Measurements from ENCODE around the gene VEPH1. TPM values are rescaled to one million over a fixed set of nuclear protein-coding genes. Genes with fewer than 3 reads are reported as not detected.

Gene VEPH1
- total RNA-seq, 1 donor from 2014 or later: 13.0 TPM

- no peak for DNase-seq (ENCODE audit: low spot score in 2 of 2)
- peak; percentile 53 for FAIRE-seq
Measured at GRCh38 chr3:157487339-157487738, 15.9 kb downstream of the VEPH1 start.

GRCh38 chr3:157479464-157480243 lies 23.6 kb downstream of the VEPH1 start:
- FAIRE-seq (no peak), DNase-seq (ENCODE audit: low spot score in 2 of 2) (no peak)

GRCh38 chr3:157477441-157477840 lies 25.8 kb downstream of the VEPH1 start:
- FAIRE-seq: no peak

GRCh38 chr3:157475921-157476414 lies 27.2 kb downstream of the VEPH1 start:
- FAIRE-seq (no peak), DNase-seq (ENCODE audit: low spot score in 2 of 2) (no peak)

More at GRCh38 chr3:157477441-157477840, 25.8 kb downstream of the VEPH1 start:
- DNase-seq (ENCODE audit: low spot score in 2 of 2): no peak

- DNase-seq (ENCODE audit: low spot score in 2 of 2) (no peak), FAIRE-seq (no peak)
Measured at GRCh38 chr3:157472648-157473047, 30.6 kb downstream of the VEPH1 start.

GRCh38 chr3:157471064-157471463 lies 32.2 kb downstream of the VEPH1 start:
- FAIRE-seq: no peak
- no peak for DNase-seq (ENCODE audit: low spot score in 2 of 2)

GRCh38 chr3:157469561-157470294 lies 33.5 kb downstream of the VEPH1 start:
- DNase-seq (ENCODE audit: low spot score in 2 of 2) (no peak), FAIRE-seq (no peak)

GRCh38 chr3:157467200-157467599 lies 36.0 kb downstream of the VEPH1 start:
- DNase-seq (ENCODE audit: low spot score in 2 of 2): no peak
- FAIRE-seq: no peak

GRCh38 chr3:157465741-157466140 lies 37.5 kb downstream of the VEPH1 start:
- FAIRE-seq (no peak), DNase-seq (ENCODE audit: low spot score in 2 of 2) (no peak)

GRCh38 chr3:157464321-157464720 lies 38.9 kb downstream of the VEPH1 start:
- no peak for FAIRE-seq

GRCh38 chr3:157463816-157464215 lies 39.4 kb downstream of the VEPH1 start:
- DNase-seq (ENCODE audit: low spot score in 2 of 2): no peak
- no peak for FAIRE-seq

More at GRCh38 chr3:157464321-157464720, 38.9 kb downstream of the VEPH1 start:
- no peak for DNase-seq (ENCODE audit: low spot score in 2 of 2)

GRCh38 chr3:157460253-157460652 lies 43.0 kb downstream of the VEPH1 start:
- no peak for FAIRE-seq
- DNase-seq (ENCODE audit: low spot score in 2 of 2): no peak

- DNase-seq (ENCODE audit: low spot score in 2 of 2): no peak
- FAIRE-seq: no peak
Measured at GRCh38 chr3:157459706-157460105, 43.5 kb downstream of the VEPH1 start.

- no peak for DNase-seq (ENCODE audit: low spot score in 2 of 2)
- no peak for FAIRE-seq
Measured at GRCh38 chr3:157453824-157454223, 49.4 kb downstream of the VEPH1 start.

GRCh38 chr3:157452097-157452496 lies 51.1 kb downstream of the VEPH1 start:
- FAIRE-seq (no peak), DNase-seq (ENCODE audit: low spot score in 2 of 2) (no peak)

GRCh38 chr3:157447026-157447694 lies 56.1 kb downstream of the VEPH1 start:
- DNase-seq (ENCODE audit: low spot score in 2 of 2): no peak
- peak; percentile 44 for FAIRE-seq

- no peak for FAIRE-seq
- no peak for DNase-seq (ENCODE audit: low spot score in 2 of 2)
Measured at GRCh38 chr3:157445857-157446256, 57.4 kb downstream of the VEPH1 start.

GRCh38 chr3:157444797-157445184 lies 58.4 kb downstream of the VEPH1 start:
- FAIRE-seq: no peak
- DNase-seq (ENCODE audit: low spot score in 2 of 2): no peak

GRCh38 chr3:157443905-157444796 lies 59.1 kb downstream of the VEPH1 start:
- FAIRE-seq (no peak), DNase-seq (ENCODE audit: low spot score in 2 of 2) (no peak)

- no peak for DNase-seq (ENCODE audit: low spot score in 2 of 2)
- no peak for FAIRE-seq
Measured at GRCh38 chr3:157442729-157443128, 60.5 kb downstream of the VEPH1 start.

All from frontal cortex (tissue), 4 donors.